Trophoblast cell (in vitro differentiated cells and primary cell): ENCODE data around the gene PLB1.
A peak's percentile ranks its signal among the peaks of the same experiment; 100 is the strongest.

ENCODE experiments used
- DNase-seq, 2 donors: peaks; one replicate each; pipeline ENCODE4 v3.0.0-alpha.2; 2016
- H2AFZ ChIP-seq: 2 replicates; pipeline ENCODE4 v1.6.1; 2013; ENCODE audit warnings: low read length, moderate library complexity, mild to moderate bottlenecking; ENCODE audit not compliant: insufficient read depth, poor library complexity
- H2AK5ac ChIP-seq: 2 replicates; pipeline ENCODE4 v1.6.1; 2013; ENCODE audit warnings: mild to moderate bottlenecking, low read length
- H2BK120ac ChIP-seq: 2 replicates; pipeline ENCODE4 v1.6.1; 2013; ENCODE audit warnings: low read length, mild to moderate bottlenecking, moderate library complexity; ENCODE audit not compliant: insufficient read depth, poor library complexity
- H2BK12ac ChIP-seq: 2 replicates; pipeline ENCODE4 v1.6.1; 2013; ENCODE audit warnings: mild to moderate bottlenecking, low read length, moderate library complexity
- H2BK5ac ChIP-seq: 2 replicates; pipeline ENCODE4 v1.6.1; 2013; ENCODE audit warnings: low read length, low read depth, moderate library complexity, mild to moderate bottlenecking; ENCODE audit not compliant: poor library complexity
- H3K14ac ChIP-seq: 2 replicates; pipeline ENCODE4 v1.6.1; 2013; ENCODE audit warnings: mild to moderate bottlenecking, low read length
- H3K18ac ChIP-seq: 2 replicates; pipeline ENCODE4 v1.6.1; 2013; ENCODE audit warnings: mild to moderate bottlenecking, low read length
- H3K23ac ChIP-seq: 2 replicates; pipeline ENCODE4 v1.6.1; 2013; ENCODE audit warnings: low read length
- H3K27ac ChIP-seq: 2 replicates; pipeline ENCODE4 v1.5.1; 2013; ENCODE audit warnings: low read depth, mild to moderate bottlenecking, inconsistent platforms, low read length, moderate library complexity
- H3K27me3 ChIP-seq: 2 replicates; pipeline ENCODE4 v1.6.1; 2013; ENCODE audit warnings: inconsistent platforms, mild to moderate bottlenecking, low read length, moderate library complexity; ENCODE audit not compliant: insufficient read depth
- H3K36me3 ChIP-seq, 2 experiments: 1 replicate in 1 of 2; 2 replicates in 1 of 2; pipeline ENCODE4 v1.6.1; 2013; ENCODE audit warnings: low read length in 2 of 2, mild to moderate bottlenecking in 2 of 2, moderate library complexity in 1 of 2; ENCODE audit not compliant: insufficient read depth in 2 of 2, control insufficient read depth in 1 of 2
- H3K4ac ChIP-seq: 2 replicates; pipeline ENCODE4 v1.6.1; 2013; ENCODE audit warnings: low read depth, mild to moderate bottlenecking, low read length, moderate library complexity
- H3K4me1 ChIP-seq, 2 experiments: 1 replicate in 1 of 2; 2 replicates in 1 of 2; pipeline ENCODE4 v1.6.1; 2013; ENCODE audit warnings: low read length in 2 of 2, mild to moderate bottlenecking in 2 of 2, moderate library complexity in 1 of 2; ENCODE audit not compliant: insufficient read depth in 2 of 2, control insufficient read depth in 1 of 2
- H3K4me2 ChIP-seq: 2 replicates; pipeline ENCODE4 v1.6.1; 2013; ENCODE audit warnings: inconsistent platforms, mild to moderate bottlenecking, low read length, moderate library complexity
- H3K4me3 ChIP-seq: 2 replicates; pipeline ENCODE4 v1.5.1; 2013; ENCODE audit warnings: mild to moderate bottlenecking, low read depth, low read length, inconsistent platforms
- H3K79me1 ChIP-seq: one replicate; pipeline ENCODE4 v1.6.1; 2013; ENCODE audit warnings: low read length
- H3K79me2 ChIP-seq: 2 replicates; pipeline ENCODE4 v1.6.1; 2013; ENCODE audit warnings: low read length, mild to moderate bottlenecking; ENCODE audit not compliant: control insufficient read depth, insufficient read depth, poor library complexity
- H3K9ac ChIP-seq: 2 replicates; pipeline ENCODE4 v1.6.1; 2013; ENCODE audit warnings: mild to moderate bottlenecking, low read length
- H3K9me3 ChIP-seq: 2 replicates; pipeline ENCODE4 v1.6.1; 2013; ENCODE audit warnings: low read depth, mild to moderate bottlenecking, control low read depth, inconsistent platforms, low read length; ENCODE audit not compliant: insufficient read depth
- H4K12ac ChIP-seq: 2 replicates; pipeline ENCODE4 v1.6.1; 2013; ENCODE audit warnings: low read depth, mild to moderate bottlenecking, low read length, moderate library complexity
- H4K8ac ChIP-seq: 2 replicates; pipeline ENCODE4 v1.6.1; 2013; ENCODE audit warnings: low read depth, mild to moderate bottlenecking, low read length, moderate library complexity
- H4K91ac ChIP-seq: one replicate; pipeline ENCODE4 v1.6.1; 2013; ENCODE audit warnings: low read depth, mild to moderate bottlenecking, low read length, moderate library complexity
- WGBS: extraction: QIAGEN DNeasy Blood & Tissue Kit; methylation state at CpG from one replicate; pipeline ENCODE4 v1.1.7; 2013; ENCODE audit warnings: missing lambda C conversion rate; ENCODE audit not compliant: insufficient read length, insufficient coverage; ENCODE audit errors: extremely low coverage; 5-methylcytosine and 5-hydroxymethylcytosine counted together

PLB1 gene

GRCh38 chr2:28639836-28640235 is 144.0 kb downstream of the PLB1 start:
- no CpG with 5 or more reads among the region's 4 CpGs for WGBS
- no peak overlapping the region for H2BK120ac ChIP-seq
- H3K9me3 ChIP-seq, result no peaks in the 10 kb centered on the region
- H3K4me3 ChIP-seq, result no peak overlapping the region
- no peaks in the 10 kb centered on the region for H3K79me2 ChIP-seq
- no peak overlapping the region for H3K4ac ChIP-seq
- no peaks in the 10 kb centered on the region for H3K36me3 ChIP-seq
- H4K91ac ChIP-seq, result peak overlapping the region; percentile 63
- H3K9ac ChIP-seq, result no peak overlapping the region
- peak overlapping the region; percentile 66 for H2BK12ac ChIP-seq
- H4K8ac ChIP-seq, result no peak overlapping the region
- peak; percentile 97 to 98 for DNase-seq
- H3K4me1 ChIP-seq, result peaks cover 14 to 23% of the 10 kb centered on the region in 2 experiments
- H3K14ac ChIP-seq, result no peak overlapping the region
- no peak overlapping the region for H4K12ac ChIP-seq
- H2BK5ac ChIP-seq, result no peak overlapping the region
- no peak overlapping the region for H2AFZ ChIP-seq
- H3K79me1 ChIP-seq, result peaks cover 10% of the 10 kb centered on the region
- no peaks in the 10 kb centered on the region for H3K27me3 ChIP-seq
- no peak overlapping the region for H2AK5ac ChIP-seq
- H3K27ac ChIP-seq, result peak overlapping the region; percentile 40
- H3K23ac ChIP-seq, result no peak overlapping the region
- no peak overlapping the region for H3K18ac ChIP-seq
- no peak overlapping the region for H3K4me2 ChIP-seq

- peaks cover 10% of the 10 kb centered on the region for H3K79me1 ChIP-seq
- H3K14ac ChIP-seq, result peak overlapping the region; percentile 40
- no peak overlapping the region for H3K9ac ChIP-seq
- no peak overlapping the region for H3K4me3 ChIP-seq
- no peak overlapping the region for H3K23ac ChIP-seq
- no peak overlapping the region for H3K4me2 ChIP-seq
- peak overlapping the region; percentile 80 for H2BK12ac ChIP-seq
- peak overlapping the region; percentile 18 for H2BK5ac ChIP-seq
- H3K36me3 ChIP-seq, result no peaks in the 10 kb centered on the region
- H3K4me1 ChIP-seq, result peaks cover 14 to 23% of the 10 kb centered on the region in 2 experiments
- peak overlapping the region; percentile 24 for H2AK5ac ChIP-seq
- H3K79me2 ChIP-seq, result no peaks in the 10 kb centered on the region
- DNase-seq, result peak; percentile 65 to 74
- peak overlapping the region; percentile 39 for H4K8ac ChIP-seq
- peak overlapping the region; percentile 8 for H3K27ac ChIP-seq
- H4K91ac ChIP-seq, result peak overlapping the region; percentile 71
- peak overlapping the region; percentile 57 for H2BK120ac ChIP-seq
- H3K4ac ChIP-seq, result peak overlapping the region; percentile 47
- no peaks in the 10 kb centered on the region for H3K9me3 ChIP-seq
- WGBS, result no CpG with 5 or more reads among the region's 14 CpGs
- no peaks in the 10 kb centered on the region for H3K27me3 ChIP-seq
- H3K18ac ChIP-seq, result peak overlapping the region; percentile 55
- no peak overlapping the region for H4K12ac ChIP-seq
- H2AFZ ChIP-seq, result no peak overlapping the region
Measured at GRCh38 chr2:28640260-28640907, 144.5 kb downstream of the PLB1 start.

- Histone ChIP-seq H3K4ac (no peak overlapping the region), H4K91ac (peak overlapping the region; percentile 71), H3K4me3 (no peak overlapping the region), H3K9ac (no peak overlapping the region), H3K4me1 (peaks cover 14 to 23% of the 10 kb centered on the region in 2 experiments), H3K36me3 (no peaks in the 10 kb centered on the region), H4K8ac (no peak overlapping the region), H3K9me3 (no peaks in the 10 kb centered on the region), H2BK12ac (peak overlapping the region; percentile 80), H3K14ac (peak overlapping the region; percentile 5), H2AFZ (no peak overlapping the region), H2AK5ac (peak overlapping the region; percentile 75), H3K18ac (peak overlapping the region; percentile 55), H3K79me2 (no peaks in the 10 kb centered on the region), H3K23ac (no peak overlapping the region), H2BK5ac (no peak overlapping the region), H3K27me3 (no peaks in the 10 kb centered on the region), H3K4me2 (no peak overlapping the region), H4K12ac (no peak overlapping the region), H2BK120ac (peak overlapping the region; percentile 57), H3K79me1 (peaks cover 10% of the 10 kb centered on the region), H3K27ac (no peak overlapping the region)
- WGBS, result no CpG with 5 or more reads among the region's 13 CpGs
- DNase-seq, result no peak
Measured at GRCh38 chr2:28640908-28641300, 145.0 kb downstream of the PLB1 start.

GRCh38 chr2:28642796-28643195 is 146.9 kb downstream of the PLB1 start:
- Histone ChIP-seq H3K4me3 (no peak overlapping the region), H3K9ac (no peak overlapping the region), H2BK12ac (no peak overlapping the region), H3K23ac (no peak overlapping the region), H4K8ac (no peak overlapping the region), H3K27me3 (no peaks in the 10 kb centered on the region), H2BK5ac (no peak overlapping the region), H3K36me3 (no peaks in the 10 kb centered on the region), H3K79me2 (no peaks in the 10 kb centered on the region), H3K14ac (no peak overlapping the region), H3K4me1 (peaks cover 14 to 23% of the 10 kb centered on the region in 2 experiments), H3K4ac (no peak overlapping the region), H3K18ac (no peak overlapping the region), H2AK5ac (no peak overlapping the region), H3K27ac (no peak overlapping the region), H3K9me3 (no peaks in the 10 kb centered on the region), H3K4me2 (no peak overlapping the region), H4K12ac (no peak overlapping the region), H4K91ac (peak overlapping the region; percentile 22), H3K79me1 (peaks cover 10% of the 10 kb centered on the region), H2BK120ac (no peak overlapping the region), H2AFZ (no peak overlapping the region)
- no peak for DNase-seq
- no CpG with 5 or more reads among the region's 13 CpGs for WGBS
